SK-N-SH (cell line): ENCODE data around the gene LGALS12. TPM values are rescaled to one million over a fixed set of nuclear protein-coding genes. Genes with fewer than 3 reads are reported as not detected.
"Not testable (repeated sequence)": the region's sequence is repeated elsewhere in the genome, so short reads cannot be mapped to it uniquely, and the experiment has no call there.

ENCODE experiments used
- CTCF ChIA-PET: fragments of 300-600, 350-600 bp; formaldehyde crosslinking; extraction: SDS; loops from one replicate; lab custom pipeline; 2021; lab: Yijun Ruan, JAX
- POLR2A ChIA-PET: fragments of 350-600 bp; sonication (Branson Sonifier 250); formaldehyde crosslinking; extraction: SDS; loops from one replicate; lab custom pipeline; 2020; ENCODE audit warnings: antibody characterized with exemption, inconsistent platforms; lab: Yijun Ruan, JAX
- DNase-seq: peaks from one replicate; pipeline ENCODE4 v3.0.0; 2012
- H2AFZ ChIP-seq: fragments of 200-600 bp; sonication (generic); 2 replicates; pipeline ENCODE4 v1.8.1; 2016; ENCODE audit warnings: antibody characterized with exemption, mild to moderate bottlenecking, low read depth
- H3F3A ChIP-seq: fragments of 200-600 bp; sonication (generic); replicated peaks from 2 replicates; pipeline ENCODE3; 2016; ENCODE audit warnings: antibody characterized with exemption, mild to moderate bottlenecking; ENCODE audit not compliant: insufficient read depth
- H3K27ac ChIP-seq, 2 experiments: fragments of 200-500 bp in 1 of 2; fragments of 200-600 bp in 1 of 2; sonication (Bioruptor generic) in 1 of 2; sonication (generic), shearing (Covaris generic) in 1 of 2; 2 replicates each; pipeline versions ENCODE4 v1.5.1 to v1.6.1; 2014 to 2016; ENCODE audit warnings: low read depth in 2 of 2, inconsistent platforms in 1 of 2, low read length in 1 of 2, mild to moderate bottlenecking in 1 of 2, mixed read lengths in 1 of 2
- H3K27me3 ChIP-seq: fragments of 200-600 bp; sonication (generic), shearing (Covaris generic); 2 replicates; pipeline ENCODE4 v1.6.1; 2016; ENCODE audit warnings: mixed run types; ENCODE audit not compliant: insufficient read depth
- H3K36me3 ChIP-seq, 2 experiments: fragments of 200-500 bp in 1 of 2; fragments of 200-600 bp in 1 of 2; sonication (Bioruptor generic) in 1 of 2; sonication (generic) in 1 of 2; replicated peaks in 1 of 2; 2 replicates each; pipeline versions ENCODE3 to v1.5.1; 2014 to 2016; ENCODE audit warnings: low read length in 1 of 2, mild to moderate bottlenecking in 1 of 2; ENCODE audit not compliant: insufficient read depth in 2 of 2, control insufficient read depth in 1 of 2
- H3K4me1 ChIP-seq, 2 experiments: fragments of 200-500 bp in 1 of 2; fragments of 200-600 bp in 1 of 2; sonication (Bioruptor generic) in 1 of 2; sonication (generic), shearing (Covaris generic) in 1 of 2; 2 replicates each; pipeline versions ENCODE4 v1.5.1 to v1.6.1; 2014 to 2016; ENCODE audit warnings: low read depth in 1 of 2, low read length in 1 of 2, mixed run types in 1 of 2; ENCODE audit not compliant: insufficient read depth in 2 of 2, control insufficient read depth in 1 of 2
- H3K4me2 ChIP-seq: fragments of 200-600 bp; sonication (generic), shearing (Covaris generic); 2 replicates; pipeline ENCODE4 v1.6.1; 2017; ENCODE audit warnings: mixed run types
- H3K4me3 ChIP-seq, 2 experiments: fragments of 200-500 bp in 1 of 2; fragments of 200-600 bp in 1 of 2; sonication (Bioruptor generic) in 1 of 2; sonication (generic), shearing (Covaris generic) in 1 of 2; 2 replicates each; pipeline versions ENCODE4 v1.5.1 to v1.8.1; 2014 to 2016; ENCODE audit warnings: low read depth in 2 of 2, inconsistent platforms in 1 of 2, low read length in 1 of 2, mild to moderate bottlenecking in 1 of 2, mixed read lengths in 1 of 2, moderate library complexity in 1 of 2
- H3K79me2 ChIP-seq: fragments of 200-600 bp; sonication (generic); 2 replicates; pipeline ENCODE4 v1.8.1; 2017; ENCODE audit warnings: mild to moderate bottlenecking; ENCODE audit not compliant: insufficient read depth
- H3K9ac ChIP-seq: fragments of 200-600 bp; sonication (generic); 2 replicates; pipeline ENCODE4 v1.6.1; 2017; ENCODE audit warnings: mixed run types
- H3K9me2 ChIP-seq: fragments of 200-600 bp; sonication (generic); 2 replicates; pipeline ENCODE4 v1.6.1; 2017; ENCODE audit warnings: mixed run types
- H3K9me3 ChIP-seq: fragments of 200-600 bp; sonication (generic); 2 replicates; pipeline ENCODE4 v1.6.1; 2017; ENCODE audit warnings: mixed run types, mild to moderate bottlenecking, moderate library complexity
- H4K20me1 ChIP-seq: fragments of 200-600 bp; sonication (generic); 2 replicates; pipeline ENCODE4 v1.6.1; 2017; ENCODE audit warnings: mild to moderate bottlenecking, mixed run types; ENCODE audit not compliant: insufficient read depth
- CHD2 ChIP-seq: fragments of 150-350 bp; IDR thresholded peaks from 2 replicates; pipeline ENCODE4 v1.6.1; 2018; ENCODE audit warnings: low read length; ENCODE audit not compliant: partially characterized antibody
- EP300 ChIP-seq, 2 experiments: IDR thresholded peaks; 2 replicates each; pipeline versions ENCODE4 v1.4.0 to v1.6.1; 2012; ENCODE audit warnings: borderline replicate concordance in 1 of 2, low read depth in 1 of 2, low read length in 1 of 2
- EZH2phosphoT487 ChIP-seq: fragments of 200-600 bp; sonication (generic); IDR thresholded peaks from 2 replicates; pipeline ENCODE4 v1.6.1; 2017; ENCODE audit warnings: low read depth, mixed run types, mild to moderate bottlenecking, antibody characterized with exemption, moderate library complexity, borderline replicate concordance
- FOXM1 ChIP-seq: IDR thresholded peaks from 2 replicates; pipeline ENCODE4 v1.4.0; 2012; ENCODE audit warnings: low read depth, mild to moderate bottlenecking
- GABPA ChIP-seq: IDR thresholded peaks from 2 replicates; pipeline ENCODE4 v1.4.0; 2012; ENCODE audit warnings: low read depth, mild to moderate bottlenecking
- MXI1 ChIP-seq: IDR thresholded peaks from 2 replicates; pipeline ENCODE4 v1.6.1; 2012; ENCODE audit warnings: mild to moderate bottlenecking, low read depth, low read length, improper control_type of control experiment
- NFIC ChIP-seq: IDR thresholded peaks from 2 replicates; pipeline ENCODE4 v1.4.0; 2012; ENCODE audit warnings: borderline replicate concordance
- RAD21 ChIP-seq: IDR thresholded peaks from 2 replicates; pipeline ENCODE4 v1.6.1; 2012; ENCODE audit warnings: mild to moderate bottlenecking, low read length
- RFX5 ChIP-seq: IDR thresholded peaks from 2 replicates; pipeline ENCODE4 v1.6.1; 2012; ENCODE audit warnings: mild to moderate bottlenecking, improper control_type of control experiment, low read length
- RXRA ChIP-seq: IDR thresholded peaks from 2 replicates; pipeline ENCODE4 v1.4.0; 2012; ENCODE audit warnings: low read depth, mild to moderate bottlenecking, borderline replicate concordance
- SMC3 ChIP-seq: IDR thresholded peaks from 2 replicates; pipeline ENCODE4 v1.6.1; 2012; ENCODE audit warnings: low read depth, low read length, improper control_type of control experiment
- TCF12 ChIP-seq: IDR thresholded peaks from 2 replicates; pipeline ENCODE4 v1.4.0; 2012
- USF1 ChIP-seq: IDR thresholded peaks from 2 replicates; pipeline ENCODE4 v1.4.0; 2012; ENCODE audit warnings: low read depth, borderline replicate concordance
- YY1 ChIP-seq: IDR thresholded peaks from 2 replicates; pipeline ENCODE4 v1.4.0; 2012; ENCODE audit warnings: low read depth, mild to moderate bottlenecking
- ZBTB33 ChIP-seq: IDR thresholded peaks from 2 replicates; pipeline ENCODE4 v1.4.0; 2012; ENCODE audit warnings: low read depth, borderline replicate concordance
- WGBS: methylation state at CpG from one replicate; pipeline ENCODE4 v1.1.6; 2017; ENCODE audit warnings: low lambda C conversion rate; 5-methylcytosine and 5-hydroxymethylcytosine counted together
- polyA plus RNA-seq, 3 experiments: library from polyadenylated mRNA; depleted of rRNA; stranded (reverse); fragments of >200 nt; gene quantifications; 2 replicates each; pipeline ENCODE4 v1.2.3, GENCODE V29; 2012
- TF ChIP-seq, protein P1 (sequence below): fragments of 200-600 bp; sonication (generic); IDR thresholded peaks from 2 replicates; pipeline ENCODE4 v1.6.1; 2017; ENCODE audit warnings: antibody characterized with exemption, mild to moderate bottlenecking, moderate library complexity
- TF ChIP-seq, protein P2 (sequence below): fragments of 150-350 bp; IDR thresholded peaks from 2 replicates; pipeline ENCODE4 v1.6.1; 2016; ENCODE audit warnings: mild to moderate bottlenecking, low read depth, low read length
- TF ChIP-seq, protein P3 (sequence below): IDR thresholded peaks from 2 replicates; pipeline ENCODE4 v1.4.0; 2012; ENCODE audit warnings: low read depth

LGALS12 gene
- polyA plus RNA-seq, 1 of the 3 experiments (the other 2 are of a cell fraction), result not detected

DNA sequence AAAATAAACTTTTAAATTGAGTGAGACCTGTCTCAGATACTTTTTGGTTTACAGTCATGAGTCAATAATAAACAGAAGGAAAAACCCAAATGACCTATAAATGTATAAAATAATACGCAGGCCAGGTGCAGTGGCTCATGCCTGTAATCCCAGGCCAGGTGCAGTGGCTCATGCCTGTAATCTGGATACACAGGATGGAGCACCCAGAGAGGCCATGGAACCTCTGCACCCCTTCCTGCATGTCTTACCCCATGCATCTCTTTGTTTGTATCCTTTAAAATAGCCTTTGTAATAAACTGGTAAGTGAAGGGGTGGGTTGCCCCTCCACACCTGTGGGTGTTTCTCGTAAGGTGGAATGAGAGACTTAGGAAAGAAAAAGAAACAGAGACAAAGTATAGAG lies 21.8 kb downstream of the LGALS12 start:
- H3F3A ChIP-seq, result no peaks in the 10 kb centered on the region
- TF ChIP-seq SMC3 (no peak), GABPA (no peak), EZH2phosphoT487 (no peak), TCF12 (no peak), RAD21 (no peak), YY1 (no peak), ZBTB33 (no peak), RFX5 (no peak), NFIC (no peak), MXI1 (no peak), RXRA (no peak), CHD2 (no peak), EP300 (IDR thresholded peaks at IDR 0.05; ENCODE audit: borderline replicate concordance in 1 of 2, low read depth in 1 of 2, low read length in 1 of 2) (no peak), FOXM1 (no peak), USF1 (no peak)
- TF ChIP-seq, protein P1, sequence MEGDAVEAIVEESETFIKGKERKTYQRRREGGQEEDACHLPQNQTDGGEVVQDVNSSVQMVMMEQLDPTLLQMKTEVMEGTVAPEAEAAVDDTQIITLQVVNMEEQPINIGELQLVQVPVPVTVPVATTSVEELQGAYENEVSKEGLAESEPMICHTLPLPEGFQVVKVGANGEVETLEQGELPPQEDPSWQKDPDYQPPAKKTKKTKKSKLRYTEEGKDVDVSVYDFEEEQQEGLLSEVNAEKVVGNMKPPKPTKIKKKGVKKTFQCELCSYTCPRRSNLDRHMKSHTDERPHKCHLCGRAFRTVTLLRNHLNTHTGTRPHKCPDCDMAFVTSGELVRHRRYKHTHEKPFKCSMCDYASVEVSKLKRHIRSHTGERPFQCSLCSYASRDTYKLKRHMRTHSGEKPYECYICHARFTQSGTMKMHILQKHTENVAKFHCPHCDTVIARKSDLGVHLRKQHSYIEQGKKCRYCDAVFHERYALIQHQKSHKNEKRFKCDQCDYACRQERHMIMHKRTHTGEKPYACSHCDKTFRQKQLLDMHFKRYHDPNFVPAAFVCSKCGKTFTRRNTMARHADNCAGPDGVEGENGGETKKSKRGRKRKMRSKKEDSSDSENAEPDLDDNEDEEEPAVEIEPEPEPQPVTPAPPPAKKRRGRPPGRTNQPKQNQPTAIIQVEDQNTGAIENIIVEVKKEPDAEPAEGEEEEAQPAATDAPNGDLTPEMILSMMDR, result no peak
- TF ChIP-seq, protein P2, sequence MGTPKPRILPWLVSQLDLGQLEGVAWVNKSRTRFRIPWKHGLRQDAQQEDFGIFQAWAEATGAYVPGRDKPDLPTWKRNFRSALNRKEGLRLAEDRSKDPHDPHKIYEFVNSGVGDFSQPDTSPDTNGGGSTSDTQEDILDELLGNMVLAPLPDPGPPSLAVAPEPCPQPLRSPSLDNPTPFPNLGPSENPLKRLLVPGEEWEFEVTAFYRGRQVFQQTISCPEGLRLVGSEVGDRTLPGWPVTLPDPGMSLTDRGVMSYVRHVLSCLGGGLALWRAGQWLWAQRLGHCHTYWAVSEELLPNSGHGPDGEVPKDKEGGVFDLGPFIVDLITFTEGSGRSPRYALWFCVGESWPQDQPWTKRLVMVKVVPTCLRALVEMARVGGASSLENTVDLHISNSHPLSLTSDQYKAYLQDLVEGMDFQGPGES, result no peak
- TF ChIP-seq, protein P3, sequence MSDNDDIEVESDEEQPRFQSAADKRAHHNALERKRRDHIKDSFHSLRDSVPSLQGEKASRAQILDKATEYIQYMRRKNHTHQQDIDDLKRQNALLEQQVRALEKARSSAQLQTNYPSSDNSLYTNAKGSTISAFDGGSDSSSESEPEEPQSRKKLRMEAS, result no peak
- TF ChIP-seq, all 33 proteins: peak for 0
- Histone ChIP-seq H3K9ac (no peak overlapping the region), H3K9me2 (no peaks in the 10 kb centered on the region), H2AFZ (no peak overlapping the region), H3K4me3 (no peak overlapping the region), H3K9me3 (no peaks in the 10 kb centered on the region), H3K27ac (no peak overlapping the region), H4K20me1 (no peaks in the 10 kb centered on the region), H3K27me3 (no peaks in the 10 kb centered on the region), H3K36me3 (no peaks in the 10 kb centered on the region), H3K4me2 (no peak overlapping the region), H3K4me1 (no peaks in the 10 kb centered on the region), H3K79me2 (no peaks in the 10 kb centered on the region)
- POLR2A ChIA-PET, result no interaction called here
- CTCF ChIA-PET, result no interaction called here
- WGBS, result 49% methylated on average over 2 of the region's 2 CpGs
- DNase-seq, result no peak

DNA sequence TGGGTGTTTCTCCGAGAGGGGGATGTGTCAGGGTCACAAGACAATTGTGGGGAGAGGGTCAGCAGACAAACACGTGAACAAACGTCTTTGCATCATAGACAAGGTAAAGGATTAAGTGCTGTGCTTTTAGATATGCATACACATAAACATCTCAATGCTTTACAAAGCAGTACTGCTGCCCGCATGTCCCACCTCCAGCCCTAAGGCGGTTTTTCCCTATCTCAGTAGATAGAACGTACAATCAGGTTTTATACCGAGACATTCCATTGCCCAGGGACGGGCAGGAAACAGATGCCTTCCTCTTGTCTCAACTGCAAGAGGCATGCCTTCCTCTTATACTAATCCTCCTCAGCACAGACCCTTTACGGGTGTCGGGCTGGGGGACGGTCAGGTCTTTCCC lies 22.3 kb downstream of the LGALS12 start:
- H3K9me3 ChIP-seq, H3K27ac ChIP-seq, DNase-seq, H3K36me3 ChIP-seq, H3K9me2 ChIP-seq, H3K4me2 ChIP-seq, H3K9ac ChIP-seq, H3K27me3 ChIP-seq, POLR2A ChIA-PET, H4K20me1 ChIP-seq, CTCF ChIA-PET, H2AFZ ChIP-seq, H3K4me3 ChIP-seq, H3F3A ChIP-seq, H3K4me1 ChIP-seq, H3K79me2 ChIP-seq: not testable (repeated sequence)
- 40% methylated on average over 2 of the region's 11 CpGs for WGBS

- H3K4me2 ChIP-seq, CTCF ChIA-PET, H3K27ac ChIP-seq, H3K36me3 ChIP-seq, H3K4me1 ChIP-seq, DNase-seq, H2AFZ ChIP-seq, POLR2A ChIA-PET, H3K4me3 ChIP-seq, H3K9ac ChIP-seq, H4K20me1 ChIP-seq, H3F3A ChIP-seq, H3K9me2 ChIP-seq, H3K79me2 ChIP-seq, H3K9me3 ChIP-seq, H3K27me3 ChIP-seq: not testable (repeated sequence)
- WGBS, result 24% methylated on average over 1 of the region's 3 CpGs
Measured at GRCh38 chr11:63528729-63529278, 22.9 kb downstream of the LGALS12 start.
